Measurements from ENCODE around the gene XRCC6. TPM values are rescaled to one million over a fixed set of nuclear protein-coding genes. Genes with fewer than 3 reads are reported as not detected.
A peak's percentile ranks its signal among the peaks of the same experiment; 100 is the strongest.

The XRCC6 gene
- polyA plus RNA-seq, 1 donor (not counting 4 experiments of a cell fraction or from before 2014, with no cell fraction given), result 247 TPM

DNA sequence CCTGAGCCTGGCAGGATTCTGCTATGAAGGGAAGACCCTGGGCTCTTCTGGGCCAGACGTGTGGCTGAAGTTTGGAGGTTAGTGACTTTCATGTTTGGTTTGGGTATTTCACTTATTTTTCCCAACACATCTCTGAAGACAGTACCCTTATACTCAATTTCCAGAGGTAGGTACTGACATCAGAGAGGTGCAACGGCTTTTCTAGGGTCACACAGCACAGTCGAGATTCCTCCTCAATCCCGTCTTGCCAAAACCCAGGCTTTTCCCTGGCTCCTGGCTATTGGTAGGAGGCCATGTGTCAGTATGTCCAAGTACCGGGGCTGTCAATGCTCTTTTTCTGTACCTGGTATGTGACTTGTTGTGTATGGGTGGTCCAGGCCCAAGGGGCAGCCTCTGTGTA lies 25.4 kb upstream of the XRCC6 start:
- TF ChIP-seq, protein P1, sequence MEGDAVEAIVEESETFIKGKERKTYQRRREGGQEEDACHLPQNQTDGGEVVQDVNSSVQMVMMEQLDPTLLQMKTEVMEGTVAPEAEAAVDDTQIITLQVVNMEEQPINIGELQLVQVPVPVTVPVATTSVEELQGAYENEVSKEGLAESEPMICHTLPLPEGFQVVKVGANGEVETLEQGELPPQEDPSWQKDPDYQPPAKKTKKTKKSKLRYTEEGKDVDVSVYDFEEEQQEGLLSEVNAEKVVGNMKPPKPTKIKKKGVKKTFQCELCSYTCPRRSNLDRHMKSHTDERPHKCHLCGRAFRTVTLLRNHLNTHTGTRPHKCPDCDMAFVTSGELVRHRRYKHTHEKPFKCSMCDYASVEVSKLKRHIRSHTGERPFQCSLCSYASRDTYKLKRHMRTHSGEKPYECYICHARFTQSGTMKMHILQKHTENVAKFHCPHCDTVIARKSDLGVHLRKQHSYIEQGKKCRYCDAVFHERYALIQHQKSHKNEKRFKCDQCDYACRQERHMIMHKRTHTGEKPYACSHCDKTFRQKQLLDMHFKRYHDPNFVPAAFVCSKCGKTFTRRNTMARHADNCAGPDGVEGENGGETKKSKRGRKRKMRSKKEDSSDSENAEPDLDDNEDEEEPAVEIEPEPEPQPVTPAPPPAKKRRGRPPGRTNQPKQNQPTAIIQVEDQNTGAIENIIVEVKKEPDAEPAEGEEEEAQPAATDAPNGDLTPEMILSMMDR (optimal IDR thresholded peaks at IDR 0.05 in 1 of 3, IDR thresholded peaks at IDR 0.05 in 1 of 3, conservative IDR thresholded peaks at IDR 0.05 in 1 of 3; ENCODE audit: extremely low read depth in 1 of 3, insufficient read depth in 2 of 3, low read length in 3 of 3), result no peak
- no peak for TF ChIP-seq EZH2 (IDR thresholded peaks at IDR 0.05; ENCODE audit: low read length)
- dilution Hi-C loops (cut with MboI; ENCODE audit: extremely low pct_ligation_motif_present, low sequenced_read_pairs), result no loop called here
- FAIRE-seq, result no peak

DNA sequence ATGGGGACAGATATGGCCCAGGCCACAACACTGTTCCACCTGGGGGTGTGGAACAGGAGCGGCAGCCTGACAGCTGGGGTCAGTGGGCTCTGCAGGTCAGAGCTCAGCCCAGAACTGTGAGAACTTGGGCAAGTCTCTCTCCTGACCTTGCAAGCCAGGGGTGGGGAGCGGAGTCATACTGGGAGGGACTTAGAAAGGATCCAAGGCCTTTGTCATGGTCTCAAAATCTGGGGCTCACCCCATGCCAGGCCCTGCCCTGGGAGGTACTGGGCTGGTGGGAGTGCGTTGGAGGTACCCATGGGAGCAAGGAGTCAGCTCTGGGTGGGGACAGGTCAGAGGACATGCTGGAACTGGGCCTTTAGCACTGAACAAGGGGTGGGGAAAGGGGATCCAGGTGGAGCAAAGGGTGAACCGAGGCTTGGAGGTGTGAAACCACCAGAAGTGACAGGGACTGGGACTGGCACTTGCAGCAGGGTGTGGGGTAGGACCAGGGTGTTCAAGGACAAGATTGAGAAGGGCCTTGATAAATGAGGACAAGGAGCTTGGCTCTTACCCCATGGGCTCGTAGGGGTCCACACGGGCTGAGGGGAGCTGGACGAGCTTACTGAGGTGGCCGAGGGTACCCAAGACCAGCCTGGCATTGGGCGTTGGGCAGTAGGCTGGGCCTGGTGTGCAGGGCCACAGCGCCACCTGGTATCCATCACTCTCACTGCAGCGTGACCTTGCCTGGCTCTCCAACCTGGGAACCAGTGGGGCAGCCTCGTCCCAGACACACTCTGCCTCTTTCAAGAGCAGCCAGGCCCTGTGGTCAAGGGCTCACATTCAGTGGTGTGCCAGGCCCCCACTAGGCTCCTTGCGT lies 24.1 kb upstream of the XRCC6 start:
- Histone ChIP-seq H3K9me1 (ENCODE audit: control insufficient read depth, extremely low read depth, insufficient read depth, low read length) (peaks cover 5% of the 10 kb centered on the region), H3K27ac (ENCODE audit: control insufficient read depth, insufficient read depth, low read length) (peak overlapping the region; percentile 91), H3K27me3 (ENCODE audit: control insufficient read depth, extremely low read depth, insufficient read depth, low read length) (no peaks in the 10 kb centered on the region), H3K4me2 (ENCODE audit: control insufficient read depth, extremely low read depth, insufficient read depth, low read depth, low read length) (peak overlapping the region; percentile 83), H2AFZ (ENCODE audit: control insufficient read depth, low read length) (no peak overlapping the region), H3K9ac (ENCODE audit: control insufficient read depth, extremely low read depth, insufficient read depth, low read length) (peak overlapping the region; percentile 34), H4K20me1 (ENCODE audit: control insufficient read depth, extremely low read depth, insufficient read depth, low read length) (no peaks in the 10 kb centered on the region), H3K4me1 (ENCODE audit: control insufficient read depth, extremely low read depth, insufficient read depth, low read length) (peaks cover 30% of the 10 kb centered on the region), H3K9me3 (ENCODE audit: control insufficient read depth, low read depth, low read length) (no peaks in the 10 kb centered on the region), H3K4me3 (ENCODE audit: control insufficient read depth in 2 of 3, extremely low read depth in 1 of 3, insufficient read depth in 2 of 3, low read depth in 1 of 3, low read length in 3 of 3) (peak overlapping the region in 1 of 3 experiments; percentile 37), H3K36me3 (ENCODE audit: control insufficient read depth in 2 of 2, extremely low read depth in 1 of 2, insufficient read depth in 2 of 2, low read length in 2 of 2) (peaks cover 11 to 23% of the 10 kb centered on the region in 2 experiments), H3K79me2 (ENCODE audit: control insufficient read depth, insufficient read depth, low read length) (no peaks in the 10 kb centered on the region)
- dilution Hi-C loops (cut with MboI; ENCODE audit: extremely low pct_ligation_motif_present, low sequenced_read_pairs), result no loop called here
- peak; percentile 65 for FAIRE-seq
- no peak for TF ChIP-seq EZH2 (IDR thresholded peaks at IDR 0.05; ENCODE audit: low read length)
- TF ChIP-seq, protein P1 (optimal IDR thresholded peaks at IDR 0.05 in 1 of 3, IDR thresholded peaks at IDR 0.05 in 1 of 3, conservative IDR thresholded peaks at IDR 0.05 in 1 of 3; ENCODE audit: extremely low read depth in 1 of 3, insufficient read depth in 2 of 3, low read length in 3 of 3), result peak; percentile 84 to 100 (median 91)
- no peak for DNase-seq (ENCODE audit: low read depth, low spot score)

More for the DNA sequence above, 25.4 kb upstream of the XRCC6 start:
- H3K27ac ChIP-seq (ENCODE audit: control insufficient read depth, insufficient read depth, low read length), result no peak overlapping the region
- peaks cover 30% of the 10 kb centered on the region for H3K4me1 ChIP-seq (ENCODE audit: control insufficient read depth, extremely low read depth, insufficient read depth, low read length)
- DNase-seq (ENCODE audit: low read depth, low spot score), result no peak
- no peak overlapping the region for H3K4me3 ChIP-seq (ENCODE audit: control insufficient read depth in 2 of 3, extremely low read depth in 1 of 3, insufficient read depth in 2 of 3, low read depth in 1 of 3, low read length in 3 of 3)
- no peak overlapping the region for H3K4me2 ChIP-seq (ENCODE audit: control insufficient read depth, extremely low read depth, insufficient read depth, low read depth, low read length)
- no peak overlapping the region for H2AFZ ChIP-seq (ENCODE audit: control insufficient read depth, low read length)
- peaks cover 6 to 16% of the 10 kb centered on the region in 2 experiments for H3K36me3 ChIP-seq (ENCODE audit: control insufficient read depth in 2 of 2, extremely low read depth in 1 of 2, insufficient read depth in 2 of 2, low read length in 2 of 2)
- no peaks in the 10 kb centered on the region for H3K9me3 ChIP-seq (ENCODE audit: control insufficient read depth, low read depth, low read length)
- no peak overlapping the region for H3K9ac ChIP-seq (ENCODE audit: control insufficient read depth, extremely low read depth, insufficient read depth, low read length)
- H3K79me2 ChIP-seq (ENCODE audit: control insufficient read depth, insufficient read depth, low read length), result no peaks in the 10 kb centered on the region
- H3K9me1 ChIP-seq (ENCODE audit: control insufficient read depth, extremely low read depth, insufficient read depth, low read length), result peaks cover 5% of the 10 kb centered on the region
- H4K20me1 ChIP-seq (ENCODE audit: control insufficient read depth, extremely low read depth, insufficient read depth, low read length), result no peaks in the 10 kb centered on the region
- H3K27me3 ChIP-seq (ENCODE audit: control insufficient read depth, extremely low read depth, insufficient read depth, low read length), result no peaks in the 10 kb centered on the region

Measured in keratinocyte (primary cell).